SK-N-SH (cell line): ENCODE measurements around the gene KDM4C. TPM values are rescaled to one million over a fixed set of nuclear protein-coding genes. Genes with fewer than 3 reads are reported as not detected.

Experiments
- CTCF ChIA-PET: fragments of 300-600, 350-600 bp; formaldehyde crosslinking; extraction: SDS; loops from one replicate; lab custom pipeline; 2021; lab: Yijun Ruan, JAX
- POLR2A ChIA-PET: fragments of 350-600 bp; sonication (Branson Sonifier 250); formaldehyde crosslinking; extraction: SDS; loops from one replicate; lab custom pipeline; 2020; ENCODE audit warnings: antibody characterized with exemption, inconsistent platforms; lab: Yijun Ruan, JAX
- DNase-seq: peaks from one replicate; pipeline ENCODE4 v3.0.0; 2012
- H2AFZ ChIP-seq: fragments of 200-600 bp; sonication (generic); 2 replicates; pipeline ENCODE4 v1.8.1; 2016; ENCODE audit warnings: antibody characterized with exemption, mild to moderate bottlenecking, low read depth
- H3F3A ChIP-seq: fragments of 200-600 bp; sonication (generic); replicated peaks from 2 replicates; pipeline ENCODE3; 2016; ENCODE audit warnings: antibody characterized with exemption, mild to moderate bottlenecking; ENCODE audit not compliant: insufficient read depth
- H3K27ac ChIP-seq, 2 experiments: fragments of 200-500 bp in 1 of 2; fragments of 200-600 bp in 1 of 2; sonication (Bioruptor generic) in 1 of 2; sonication (generic), shearing (Covaris generic) in 1 of 2; 2 replicates each; pipeline versions ENCODE4 v1.5.1 to v1.6.1; 2014 to 2016; ENCODE audit warnings: low read depth in 2 of 2, inconsistent platforms in 1 of 2, low read length in 1 of 2, mild to moderate bottlenecking in 1 of 2, mixed read lengths in 1 of 2
- H3K27me3 ChIP-seq: fragments of 200-600 bp; sonication (generic), shearing (Covaris generic); 2 replicates; pipeline ENCODE4 v1.6.1; 2016; ENCODE audit warnings: mixed run types; ENCODE audit not compliant: insufficient read depth
- H3K36me3 ChIP-seq, 2 experiments: fragments of 200-500 bp in 1 of 2; fragments of 200-600 bp in 1 of 2; sonication (Bioruptor generic) in 1 of 2; sonication (generic) in 1 of 2; replicated peaks in 1 of 2; 2 replicates each; pipeline versions ENCODE3 to v1.5.1; 2014 to 2016; ENCODE audit warnings: low read length in 1 of 2, mild to moderate bottlenecking in 1 of 2; ENCODE audit not compliant: insufficient read depth in 2 of 2, control insufficient read depth in 1 of 2
- H3K4me1 ChIP-seq, 2 experiments: fragments of 200-500 bp in 1 of 2; fragments of 200-600 bp in 1 of 2; sonication (Bioruptor generic) in 1 of 2; sonication (generic), shearing (Covaris generic) in 1 of 2; 2 replicates each; pipeline versions ENCODE4 v1.5.1 to v1.6.1; 2014 to 2016; ENCODE audit warnings: low read depth in 1 of 2, low read length in 1 of 2, mixed run types in 1 of 2; ENCODE audit not compliant: insufficient read depth in 2 of 2, control insufficient read depth in 1 of 2
- H3K4me2 ChIP-seq: fragments of 200-600 bp; sonication (generic), shearing (Covaris generic); 2 replicates; pipeline ENCODE4 v1.6.1; 2017; ENCODE audit warnings: mixed run types
- H3K4me3 ChIP-seq, 2 experiments: fragments of 200-500 bp in 1 of 2; fragments of 200-600 bp in 1 of 2; sonication (Bioruptor generic) in 1 of 2; sonication (generic), shearing (Covaris generic) in 1 of 2; 2 replicates each; pipeline versions ENCODE4 v1.5.1 to v1.8.1; 2014 to 2016; ENCODE audit warnings: low read depth in 2 of 2, inconsistent platforms in 1 of 2, low read length in 1 of 2, mild to moderate bottlenecking in 1 of 2, mixed read lengths in 1 of 2, moderate library complexity in 1 of 2
- H3K79me2 ChIP-seq: fragments of 200-600 bp; sonication (generic); 2 replicates; pipeline ENCODE4 v1.8.1; 2017; ENCODE audit warnings: mild to moderate bottlenecking; ENCODE audit not compliant: insufficient read depth
- H3K9ac ChIP-seq: fragments of 200-600 bp; sonication (generic); 2 replicates; pipeline ENCODE4 v1.6.1; 2017; ENCODE audit warnings: mixed run types
- H3K9me2 ChIP-seq: fragments of 200-600 bp; sonication (generic); 2 replicates; pipeline ENCODE4 v1.6.1; 2017; ENCODE audit warnings: mixed run types
- H3K9me3 ChIP-seq: fragments of 200-600 bp; sonication (generic); 2 replicates; pipeline ENCODE4 v1.6.1; 2017; ENCODE audit warnings: mixed run types, mild to moderate bottlenecking, moderate library complexity
- H4K20me1 ChIP-seq: fragments of 200-600 bp; sonication (generic); 2 replicates; pipeline ENCODE4 v1.6.1; 2017; ENCODE audit warnings: mild to moderate bottlenecking, mixed run types; ENCODE audit not compliant: insufficient read depth
- CTCF ChIP-seq: fragments of 200-600 bp; sonication (generic); IDR thresholded peaks from 2 replicates; pipeline ENCODE4 v1.6.1; 2017; ENCODE audit warnings: antibody characterized with exemption, mild to moderate bottlenecking, moderate library complexity
- ELF1 ChIP-seq: IDR thresholded peaks from 2 replicates; pipeline ENCODE4 v1.4.0; 2012
- EP300 ChIP-seq, 2 experiments: IDR thresholded peaks; 2 replicates each; pipeline versions ENCODE4 v1.4.0 to v1.6.1; 2012; ENCODE audit warnings: borderline replicate concordance in 1 of 2, low read depth in 1 of 2, low read length in 1 of 2
- FOSL2 ChIP-seq: IDR thresholded peaks from 2 replicates; pipeline ENCODE4 v1.4.0; 2012; ENCODE audit warnings: low read depth, mild to moderate bottlenecking, moderate library complexity, borderline replicate concordance
- FOXJ3 ChIP-seq: sonication (generic); formaldehyde crosslinking; IDR thresholded peaks from 2 replicates; pipeline ENCODE4 v1.5.1; 2020; ENCODE audit warnings: mild to moderate bottlenecking, missing genetic modification reagents
- FOXM1 ChIP-seq: IDR thresholded peaks from 2 replicates; pipeline ENCODE4 v1.4.0; 2012; ENCODE audit warnings: low read depth, mild to moderate bottlenecking
- GATA2 ChIP-seq: sonication (generic); formaldehyde crosslinking; IDR thresholded peaks from 2 replicates; pipeline ENCODE4 v1.5.0; 2020; ENCODE audit warnings: mild to moderate bottlenecking, missing genetic modification reagents
- JUND ChIP-seq: IDR thresholded peaks from 2 replicates; pipeline ENCODE4 v1.4.0; 2012
- MAX ChIP-seq: IDR thresholded peaks from 2 replicates; pipeline ENCODE4 v1.4.0; 2012; ENCODE audit warnings: low read depth
- NFIC ChIP-seq: IDR thresholded peaks from 2 replicates; pipeline ENCODE4 v1.4.0; 2012; ENCODE audit warnings: borderline replicate concordance
- POLR2AphosphoS5 ChIP-seq: IDR thresholded peaks from 2 replicates; pipeline ENCODE4 v1.6.1; 2012; ENCODE audit warnings: low read depth, low read length
- RAD21 ChIP-seq: IDR thresholded peaks from 2 replicates; pipeline ENCODE4 v1.6.1; 2012; ENCODE audit warnings: mild to moderate bottlenecking, low read length
- RCOR1 ChIP-seq: fragments of 150-350 bp; IDR thresholded peaks from 2 replicates; pipeline ENCODE4 v1.6.1; 2017; ENCODE audit warnings: antibody characterized with exemption, low read length
- SIN3A ChIP-seq: IDR thresholded peaks from 2 replicates; pipeline ENCODE4 v1.6.1; 2012; ENCODE audit warnings: low read depth, mild to moderate bottlenecking, low read length, moderate library complexity, borderline replicate concordance
- SMC3 ChIP-seq: IDR thresholded peaks from 2 replicates; pipeline ENCODE4 v1.6.1; 2012; ENCODE audit warnings: low read depth, low read length, improper control_type of control experiment
- TCF12 ChIP-seq: IDR thresholded peaks from 2 replicates; pipeline ENCODE4 v1.4.0; 2012
- TEAD4 ChIP-seq: IDR thresholded peaks from 2 replicates; pipeline ENCODE4 v1.4.0; 2012; ENCODE audit warnings: mild to moderate bottlenecking, borderline replicate concordance; ENCODE audit not compliant: insufficient read depth
- USF2 ChIP-seq: fragments of 150-350 bp; IDR thresholded peaks from 2 replicates; pipeline ENCODE4 v1.6.1; 2017; ENCODE audit warnings: antibody characterized with exemption, low read length, low read depth, borderline replicate concordance
- YY1 ChIP-seq: IDR thresholded peaks from 2 replicates; pipeline ENCODE4 v1.4.0; 2012; ENCODE audit warnings: low read depth, mild to moderate bottlenecking
- WGBS: methylation state at CpG from one replicate; pipeline ENCODE4 v1.1.6; 2017; ENCODE audit warnings: low lambda C conversion rate; 5-methylcytosine and 5-hydroxymethylcytosine counted together
- polyA plus RNA-seq, 3 experiments: library from polyadenylated mRNA; depleted of rRNA; stranded (reverse); fragments of >200 nt; gene quantifications; 2 replicates each; pipeline ENCODE4 v1.2.3, GENCODE V29; 2012

The KDM4C gene
- polyA plus RNA-seq, 1 of the 3 experiments (the other 2 are of a cell fraction), result 9.4 TPM

- ChIA-PET CTCF (interaction anchor here (0.6 kb wide), 1 partner anchor 91 kb away, joined by 3 read pairs; no protein-coding TSS in a partner anchor), POLR2A (no interaction called here)
- no peak for TF ChIP-seq SIN3A
- TF ChIP-seq YY1, result no peak
- no peak for TF ChIP-seq FOXJ3 (CRISPR knock-in tag)
- TF ChIP-seq TCF12, result no peak
- TF ChIP-seq RAD21, result no peak
- TF ChIP-seq JUND, result no peak
- TF ChIP-seq POLR2AphosphoS5, result no peak
- TF ChIP-seq CTCF, result no peak
- Histone ChIP-seq H3K79me2 (peaks cover 54% of the 10 kb centered on the region), H3K4me2 (no peak overlapping the region), H4K20me1 (no peaks in the 10 kb centered on the region; the same call in 1 of the 2 replicates), H3K4me1 (no peaks in the 10 kb centered on the region), H3K9me3 (no peaks in the 10 kb centered on the region), H3K36me3 (no peaks in the 10 kb centered on the region), H2AFZ (no peak overlapping the region), H3K27ac (no peak overlapping the region), H3K9ac (no peak overlapping the region), H3K4me3 (no peak overlapping the region), H3K9me2 (no peaks in the 10 kb centered on the region), H3F3A (no peaks in the 10 kb centered on the region), H3K27me3 (no peaks in the 10 kb centered on the region)
- WGBS, result 98% methylated on average over 2 of the region's 2 CpGs
- DNase-seq, result no peak
These were observed 13.9 kb downstream of the KDM4C start for GRCh38 chr9:6771722-6772121.

- Histone ChIP-seq H3K9ac (no peak overlapping the region), H3K27ac (no peak overlapping the region), H3K4me3 (no peak overlapping the region), H3K9me3 (no peaks in the 10 kb centered on the region), H3K36me3 (no peaks in the 10 kb centered on the region), H3K4me1 (peaks cover 12 to 13% of the 10 kb centered on the region in 2 experiments; a peak in 3 of 4 replicates), H2AFZ (no peak overlapping the region), H3K79me2 (peaks cover 32% of the 10 kb centered on the region; the same call in 1 of the 2 replicates), H3K4me2 (no peak overlapping the region), H4K20me1 (peaks cover 13% of the 10 kb centered on the region), H3K9me2 (no peaks in the 10 kb centered on the region), H3F3A (no peaks in the 10 kb centered on the region), H3K27me3 (no peaks in the 10 kb centered on the region)
- TF ChIP-seq FOXM1 (no peak), CTCF (no peak), YY1 (no peak), ELF1 (no peak), FOSL2 (no peak), TCF12 (no peak), RCOR1 (no peak), MAX (no peak), NFIC (no peak), TEAD4 (no peak), EP300 (IDR thresholded peaks at IDR 0.05; ENCODE audit: borderline replicate concordance in 1 of 2, low read depth in 1 of 2, low read length in 1 of 2) (no peak), USF2 (no peak), GATA2 (no peak), SMC3 (no peak)
- WGBS, result 95% methylated on average over 6 of the region's 6 CpGs
- no peak for DNase-seq
- ChIA-PET POLR2A (interaction anchor here (0.6 kb wide), 1 partner anchor 95 kb away, joined by 5 read pairs; no protein-coding TSS in a partner anchor), CTCF (no interaction called here)
These were observed 19.6 kb downstream of the KDM4C start for GRCh38 chr9:6777213-6777902.
